ENCODE measurements around the gene PRAF2.

Gene PRAF2

GRCh38 chrX:49059681-49060085, 14.1 kb downstream of the PRAF2 start:
- TF ChIP-seq POLR2AphosphoS5 (IDR thresholded peaks at IDR 0.05; ENCODE audit: low read depth, low read length): no peak
- TF ChIP-seq TAF1 (IDR thresholded peaks at IDR 0.05; ENCODE audit: borderline replicate concordance, low read depth, low read length): no peak
- no peak for TF ChIP-seq POLR2A (IDR thresholded peaks at IDR 0.05; ENCODE audit: low read depth, low read length)
- DNase-seq (ENCODE audit: insufficient read length) (no peak), FAIRE-seq (no peak)

- FAIRE-seq: no peak
- TF ChIP-seq TAF1 (IDR thresholded peaks at IDR 0.05; ENCODE audit: borderline replicate concordance, low read depth, low read length) (no peak), POLR2AphosphoS5 (IDR thresholded peaks at IDR 0.05; ENCODE audit: low read depth, low read length) (no peak), POLR2A (IDR thresholded peaks at IDR 0.05; ENCODE audit: low read depth, low read length) (no peak)
- DNase-seq (ENCODE audit: insufficient read length): no peak
Observed at GRCh38 chrX:49059201-49059600, 14.6 kb downstream of the PRAF2 start.

GRCh38 chrX:49058794-49059193, 15.0 kb downstream of the PRAF2 start, which contains the start of gene CCDC120:
TSS of gene CCDC120 (plus strand) at chrX:49058999. CDS start at chrX:49062042, 3,043 bp downstream.
- DNase-seq (ENCODE audit: insufficient read length) (no peak), FAIRE-seq (no peak)
- TF ChIP-seq POLR2A (IDR thresholded peaks at IDR 0.05; ENCODE audit: low read depth, low read length) (no peak), POLR2AphosphoS5 (IDR thresholded peaks at IDR 0.05; ENCODE audit: low read depth, low read length) (no peak), TAF1 (IDR thresholded peaks at IDR 0.05; ENCODE audit: borderline replicate concordance, low read depth, low read length) (no peak)

GRCh38 chrX:49054073-49054762, 19.6 kb downstream of the PRAF2 start:
- DNase-seq (ENCODE audit: insufficient read length) (no peak), FAIRE-seq (no peak)
- TF ChIP-seq POLR2A (IDR thresholded peaks at IDR 0.05; ENCODE audit: low read depth, low read length) (no peak), POLR2AphosphoS5 (IDR thresholded peaks at IDR 0.05; ENCODE audit: low read depth, low read length) (no peak), TAF1 (IDR thresholded peaks at IDR 0.05; ENCODE audit: borderline replicate concordance, low read depth, low read length) (no peak)

- FAIRE-seq (peak; percentile 36), DNase-seq (ENCODE audit: insufficient read length) (peak; percentile 69)
- no peak for TF ChIP-seq POLR2A (IDR thresholded peaks at IDR 0.05; ENCODE audit: low read depth, low read length)
- TF ChIP-seq TAF1 (IDR thresholded peaks at IDR 0.05; ENCODE audit: borderline replicate concordance, low read depth, low read length): no peak
- TF ChIP-seq POLR2AphosphoS5 (IDR thresholded peaks at IDR 0.05; ENCODE audit: low read depth, low read length): no peak
Observed at GRCh38 chrX:49053223-49054072, 20.4 kb downstream of the PRAF2 start.

- FAIRE-seq (no peak), DNase-seq (ENCODE audit: insufficient read length) (no peak)
- TF ChIP-seq TAF1 (IDR thresholded peaks at IDR 0.05; ENCODE audit: borderline replicate concordance, low read depth, low read length) (no peak), POLR2AphosphoS5 (IDR thresholded peaks at IDR 0.05; ENCODE audit: low read depth, low read length) (no peak)
Observed at GRCh38 chrX:49043987-49044281, 29.9 kb downstream of the PRAF2 start.

- peak; percentile 79 for DNase-seq (ENCODE audit: insufficient read length)
- FAIRE-seq: peak; percentile 92
- TF ChIP-seq POLR2A (IDR thresholded peaks at IDR 0.05; ENCODE audit: low read depth, low read length): no peak
- no peak for TF ChIP-seq TAF1 (IDR thresholded peaks at IDR 0.05; ENCODE audit: borderline replicate concordance, low read depth, low read length)
- TF ChIP-seq POLR2AphosphoS5 (IDR thresholded peaks at IDR 0.05; ENCODE audit: low read depth, low read length): no peak
Observed at GRCh38 chrX:49043220-49043986, 30.4 kb downstream of the PRAF2 start, which contains the start of gene TFE3. TSS of gene TFE3 (minus strand) at chrX:49043357. CDS start at chrX:49043226, 131 bp downstream.

GRCh38 chrX:49042581-49043219, 31.1 kb downstream of the PRAF2 start:
- TF ChIP-seq POLR2A (IDR thresholded peaks at IDR 0.05; ENCODE audit: low read depth, low read length) (no peak), POLR2AphosphoS5 (IDR thresholded peaks at IDR 0.05; ENCODE audit: low read depth, low read length) (no peak), TAF1 (IDR thresholded peaks at IDR 0.05; ENCODE audit: borderline replicate concordance, low read depth, low read length) (no peak)
- FAIRE-seq: no peak
- DNase-seq (ENCODE audit: insufficient read length): no peak

- DNase-seq (ENCODE audit: insufficient read length) (no peak), FAIRE-seq (no peak)
- no peak for TF ChIP-seq TAF1 (IDR thresholded peaks at IDR 0.05; ENCODE audit: borderline replicate concordance, low read depth, low read length)
- no peak for TF ChIP-seq POLR2AphosphoS5 (IDR thresholded peaks at IDR 0.05; ENCODE audit: low read depth, low read length)
- no peak for TF ChIP-seq POLR2A (IDR thresholded peaks at IDR 0.05; ENCODE audit: low read depth, low read length)
Observed at GRCh38 chrX:49041744-49042580, 31.8 kb downstream of the PRAF2 start.

GRCh38 chrX:49040376-49040955, 33.3 kb downstream of the PRAF2 start:
- DNase-seq (ENCODE audit: insufficient read length) (no peak), FAIRE-seq (no peak)
- no peak for TF ChIP-seq POLR2AphosphoS5 (IDR thresholded peaks at IDR 0.05; ENCODE audit: low read depth, low read length)
- no peak for TF ChIP-seq TAF1 (IDR thresholded peaks at IDR 0.05; ENCODE audit: borderline replicate concordance, low read depth, low read length)
- TF ChIP-seq POLR2A (IDR thresholded peaks at IDR 0.05; ENCODE audit: low read depth, low read length): no peak
